Neural cell (in vitro differentiated cells): ENCODE data around the gene SSC5D. TPM values are rescaled to one million over a fixed set of nuclear protein-coding genes. Genes with fewer than 3 reads are reported as not detected.

Source experiments
- H2AFZ ChIP-seq: fragments of 200-600, 300-800 bp; sonication (generic), shearing (Covaris generic); 2 replicates; pipeline ENCODE4 v1.6.0; 2014; ENCODE audit warnings: low read depth, mild to moderate bottlenecking, antibody characterized with exemption, low read length, moderate library complexity
- H3F3A ChIP-seq: fragments of 200-600 bp; shearing (Covaris generic); 2 replicates; pipeline ENCODE4 v1.6.1; 2016; ENCODE audit warnings: mild to moderate bottlenecking, moderate library complexity, mixed read lengths, antibody characterized with exemption, low read length; ENCODE audit not compliant: insufficient read depth, poor library complexity, severe bottlenecking
- H3K27ac ChIP-seq: fragments of 200-600, 300-800 bp; sonication (generic), shearing (Covaris generic); 2 replicates; pipeline ENCODE4 v1.5.1; 2014; ENCODE audit warnings: mild to moderate bottlenecking, low read length, moderate library complexity
- H3K27me3 ChIP-seq: fragments of 300-800, 200-600 bp; sonication (generic), shearing (Covaris generic); 2 replicates; pipeline ENCODE4 v1.6.0; 2014; ENCODE audit warnings: mild to moderate bottlenecking, low read depth, low read length, moderate library complexity; ENCODE audit not compliant: insufficient read depth
- H3K36me3 ChIP-seq: fragments of 300-800, 200-600 bp; sonication (generic), shearing (Covaris generic); 2 replicates; pipeline ENCODE4 v1.5.1; 2014; ENCODE audit warnings: mild to moderate bottlenecking, antibody characterized with exemption, low read length, moderate library complexity; ENCODE audit not compliant: insufficient read depth
- H3K4me2 ChIP-seq: fragments of 300-800, 200-600 bp; sonication (generic), shearing (Covaris generic); 2 replicates; pipeline ENCODE4 v1.6.0; 2014; ENCODE audit warnings: mild to moderate bottlenecking, low read length
- H3K4me3 ChIP-seq: fragments of 300-800, 200-600 bp; sonication (generic), shearing (Covaris generic); 2 replicates; pipeline ENCODE4 v1.5.1; 2014; ENCODE audit warnings: mild to moderate bottlenecking, low read length, moderate library complexity
- H3K79me2 ChIP-seq: fragments of 200-600 bp; shearing (Covaris generic); replicated peaks from 2 replicates; pipeline ENCODE4 v1.6.0; 2014; ENCODE audit warnings: mild to moderate bottlenecking, low read length, moderate library complexity; ENCODE audit not compliant: insufficient read depth
- H3K9ac ChIP-seq: fragments of 300-800, 200-600 bp; sonication (generic), shearing (Covaris generic); 2 replicates; pipeline ENCODE4 v1.6.1; 2016; ENCODE audit warnings: mild to moderate bottlenecking, low read length, mixed read lengths
- H3K9me2 ChIP-seq: fragments of 200-600 bp; shearing (Covaris generic); 2 replicates; pipeline ENCODE4 v1.6.1; 2016; ENCODE audit warnings: mild to moderate bottlenecking, low read length, mixed read lengths; ENCODE audit not compliant: insufficient read depth
- H3K9me3 ChIP-seq: fragments of 200-600, 300-800 bp; sonication (generic), shearing (Covaris generic); 2 replicates; pipeline ENCODE4 v1.6.1; 2016; ENCODE audit warnings: mild to moderate bottlenecking, mixed run types, low read length, moderate library complexity, mixed read lengths
- H4K20me1 ChIP-seq: fragments of 200-600 bp; shearing (Covaris generic); 2 replicates; pipeline ENCODE4 v1.6.1; 2016; ENCODE audit warnings: mild to moderate bottlenecking, mixed run types; ENCODE audit not compliant: insufficient read depth
- CTCF ChIP-seq: fragments of 450-650 bp; IDR thresholded peaks from 2 replicates; pipeline ENCODE4 v1.5.1; 2014; ENCODE audit warnings: antibody characterized with exemption, mild to moderate bottlenecking, moderate library complexity; ENCODE audit not compliant: poor library complexity, severe bottlenecking
- EP300 ChIP-seq: fragments of 450-650 bp; conservative IDR thresholded peaks from 2 replicates; pipeline ENCODE4 v1.6.1; 2014; ENCODE audit warnings: antibody characterized with exemption, mild to moderate bottlenecking, moderate library complexity; ENCODE audit not compliant: poor library complexity, severe bottlenecking
- EZH2 ChIP-seq: fragments of 200-600, 300-800 bp; shearing (Covaris generic), sonication (generic); IDR thresholded peaks from 2 replicates; pipeline ENCODE4 v1.6.1; 2014; ENCODE audit warnings: antibody characterized with exemption, low read length, borderline replicate concordance, mild to moderate bottlenecking; ENCODE audit not compliant: insufficient read depth, poor library complexity, severe bottlenecking
- MXI1 ChIP-seq: fragments of 450-650 bp; conservative IDR thresholded peaks from 2 replicates; pipeline ENCODE4 v1.6.1; 2014; ENCODE audit warnings: antibody characterized with exemption, mild to moderate bottlenecking; ENCODE audit not compliant: poor library complexity, severe bottlenecking
- POLR2AphosphoS5 ChIP-seq: IDR thresholded peaks from 2 replicates; pipeline ENCODE4 v1.6.1; 2012
- RAD21 ChIP-seq: fragments of 450-650 bp; conservative IDR thresholded peaks from 2 replicates; pipeline ENCODE4 v1.6.1; 2014; ENCODE audit warnings: antibody characterized with exemption, mild to moderate bottlenecking, moderate library complexity
- SMC3 ChIP-seq: fragments of 450-650 bp; conservative IDR thresholded peaks from 2 replicates; pipeline ENCODE4 v1.6.1; 2014; ENCODE audit warnings: antibody characterized with exemption, mild to moderate bottlenecking, moderate library complexity; ENCODE audit not compliant: poor library complexity
- TAF1 ChIP-seq: IDR thresholded peaks from 2 replicates; pipeline ENCODE4 v1.6.1; 2012; ENCODE audit warnings: low read depth
- polyA plus RNA-seq: library from polyadenylated mRNA; depleted of rRNA; stranded (reverse); fragments of >200 nt; gene quantifications from 2 replicates; pipeline ENCODE4 v1.2.3, GENCODE V29; 2014
- TF ChIP-seq, protein P1 (sequence below): IDR thresholded peaks from 2 replicates; pipeline ENCODE4 v1.6.1; 2012; ENCODE audit warnings: borderline replicate concordance

Gene SSC5D
- polyA plus RNA-seq, 1 donor from 2014 or later: 0.45 TPM

DNA sequence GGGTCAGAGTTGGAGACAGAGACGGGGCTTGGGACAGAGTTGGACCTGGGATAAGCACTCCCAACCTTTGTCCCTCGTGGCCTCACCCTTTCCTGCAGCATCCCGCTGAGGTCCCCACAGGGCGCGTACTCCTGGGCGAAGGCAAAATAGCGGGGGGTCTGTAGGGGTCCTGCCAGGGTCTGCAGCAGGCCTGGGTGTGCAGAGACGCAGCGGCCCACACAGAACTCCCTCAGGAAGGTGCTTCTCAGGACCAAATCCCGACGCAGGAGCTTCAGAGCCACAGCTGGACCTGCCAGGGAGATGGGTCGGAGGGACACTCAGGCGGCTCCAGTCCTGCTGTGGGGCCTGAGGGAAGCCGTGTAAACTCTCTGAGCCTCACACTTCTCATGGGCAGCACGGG lies 55.8 kb downstream of the SSC5D start:
- no peak overlapping the region for H3K4me2 ChIP-seq
- no peaks in the 10 kb centered on the region for H3K79me2 ChIP-seq
- H4K20me1 ChIP-seq: no peaks in the 10 kb centered on the region
- TF ChIP-seq TAF1 (no peak), POLR2AphosphoS5 (no peak), EZH2 (no peak), MXI1 (no peak), EP300 (no peak), SMC3 (no peak), RAD21 (no peak), CTCF (no peak)
- TF ChIP-seq, protein P1, sequence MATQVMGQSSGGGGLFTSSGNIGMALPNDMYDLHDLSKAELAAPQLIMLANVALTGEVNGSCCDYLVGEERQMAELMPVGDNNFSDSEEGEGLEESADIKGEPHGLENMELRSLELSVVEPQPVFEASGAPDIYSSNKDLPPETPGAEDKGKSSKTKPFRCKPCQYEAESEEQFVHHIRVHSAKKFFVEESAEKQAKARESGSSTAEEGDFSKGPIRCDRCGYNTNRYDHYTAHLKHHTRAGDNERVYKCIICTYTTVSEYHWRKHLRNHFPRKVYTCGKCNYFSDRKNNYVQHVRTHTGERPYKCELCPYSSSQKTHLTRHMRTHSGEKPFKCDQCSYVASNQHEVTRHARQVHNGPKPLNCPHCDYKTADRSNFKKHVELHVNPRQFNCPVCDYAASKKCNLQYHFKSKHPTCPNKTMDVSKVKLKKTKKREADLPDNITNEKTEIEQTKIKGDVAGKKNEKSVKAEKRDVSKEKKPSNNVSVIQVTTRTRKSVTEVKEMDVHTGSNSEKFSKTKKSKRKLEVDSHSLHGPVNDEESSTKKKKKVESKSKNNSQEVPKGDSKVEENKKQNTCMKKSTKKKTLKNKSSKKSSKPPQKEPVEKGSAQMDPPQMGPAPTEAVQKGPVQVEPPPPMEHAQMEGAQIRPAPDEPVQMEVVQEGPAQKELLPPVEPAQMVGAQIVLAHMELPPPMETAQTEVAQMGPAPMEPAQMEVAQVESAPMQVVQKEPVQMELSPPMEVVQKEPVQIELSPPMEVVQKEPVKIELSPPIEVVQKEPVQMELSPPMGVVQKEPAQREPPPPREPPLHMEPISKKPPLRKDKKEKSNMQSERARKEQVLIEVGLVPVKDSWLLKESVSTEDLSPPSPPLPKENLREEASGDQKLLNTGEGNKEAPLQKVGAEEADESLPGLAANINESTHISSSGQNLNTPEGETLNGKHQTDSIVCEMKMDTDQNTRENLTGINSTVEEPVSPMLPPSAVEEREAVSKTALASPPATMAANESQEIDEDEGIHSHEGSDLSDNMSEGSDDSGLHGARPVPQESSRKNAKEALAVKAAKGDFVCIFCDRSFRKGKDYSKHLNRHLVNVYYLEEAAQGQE: no peak
- no peaks in the 10 kb centered on the region for H3F3A ChIP-seq
- no peak overlapping the region for H3K27ac ChIP-seq
- no peaks in the 10 kb centered on the region for H3K36me3 ChIP-seq
- no peaks in the 10 kb centered on the region for H3K9me2 ChIP-seq
- H3K27me3 ChIP-seq: no peaks in the 10 kb centered on the region
- no peak overlapping the region for H3K4me3 ChIP-seq
- no peak overlapping the region for H3K9ac ChIP-seq
- H2AFZ ChIP-seq: no peak overlapping the region
- no peaks in the 10 kb centered on the region for H3K9me3 ChIP-seq

- Histone ChIP-seq H3K9ac (no peak overlapping the region), H4K20me1 (no peaks in the 10 kb centered on the region), H2AFZ (no peak overlapping the region), H3K4me3 (no peak overlapping the region), H3K27me3 (no peaks in the 10 kb centered on the region), H3K9me3 (no peaks in the 10 kb centered on the region), H3K27ac (no peak overlapping the region), H3K4me2 (no peak overlapping the region), H3K79me2 (no peaks in the 10 kb centered on the region), H3K9me2 (no peaks in the 10 kb centered on the region), H3F3A (no peaks in the 10 kb centered on the region), H3K36me3 (no peaks in the 10 kb centered on the region)
- no peak for TF ChIP-seq RAD21
Observed at GRCh38 chr19:55544776-55545439, 56.7 kb downstream of the SSC5D start.

- no peaks in the 10 kb centered on the region for H3K9me2 ChIP-seq
- H3K79me2 ChIP-seq: no peaks in the 10 kb centered on the region
- H4K20me1 ChIP-seq: no peaks in the 10 kb centered on the region
- TF ChIP-seq EP300 (no peak), SMC3 (no peak), POLR2AphosphoS5 (no peak), CTCF (no peak), RAD21 (no peak), EZH2 (no peak), TAF1 (no peak), MXI1 (no peak)
- TF ChIP-seq, protein P1: no peak
- H3K27ac ChIP-seq: no peak within 1 kb of the TSS
- H3K27me3 ChIP-seq: no peaks in the 10 kb centered on the region
- no peak within 1 kb of the TSS for H3K4me2 ChIP-seq
- no peaks in the 10 kb centered on the region for H3K9me3 ChIP-seq
- no peak within 1 kb of the TSS for H2AFZ ChIP-seq
- no peaks in the 10 kb centered on the region for H3K36me3 ChIP-seq
- H3F3A ChIP-seq: no peaks in the 10 kb centered on the region
- no peak within 1 kb of the TSS for H3K9ac ChIP-seq
- H3K4me3 ChIP-seq: no peak within 1 kb of the TSS
Observed at GRCh38 chr19:55545443-55545842, 57.2 kb downstream of the SSC5D start, which contains the start of gene SBK3. Gene SBK3, minus strand, starts transcription at chr19:55545543. Its CDS starts 0 bp downstream, at chr19:55545543.
